ENCODE data around the gene MAN2A1. TPM values are rescaled to one million over a fixed set of nuclear protein-coding genes. Genes with fewer than 3 reads are reported as not detected.
A peak's percentile ranks its signal among the peaks of the same experiment; 100 is the strongest.

The MAN2A1 gene
- total RNA-seq, 1 donor from 2014 or later: 33.9 TPM

GRCh38 chr5:109849478-109850088, 159.9 kb downstream of the MAN2A1 start:
- Histone ChIP-seq H3K4me1 (no peaks in the 10 kb centered on the region), H3K4me3 (no peak overlapping the region), H3K27me3 (no peaks in the 10 kb centered on the region), H3K9me3 (no peaks in the 10 kb centered on the region), H3K36me3 (peaks cover 0 to 12% of the 10 kb centered on the region in 2 donors), H3K27ac (no peak overlapping the region)
- no peak for DNase-seq (ENCODE audit: extremely low spot score in 2 of 2)
- TF ChIP-seq POLR2AphosphoS5 (IDR thresholded peaks at IDR 0.05; ENCODE audit: insufficient read depth in 1 of 2, low read depth in 1 of 2) (no peak), POLR2A (IDR thresholded peaks at IDR 0.05) (no peak)
- TF ChIP-seq, protein P1, sequence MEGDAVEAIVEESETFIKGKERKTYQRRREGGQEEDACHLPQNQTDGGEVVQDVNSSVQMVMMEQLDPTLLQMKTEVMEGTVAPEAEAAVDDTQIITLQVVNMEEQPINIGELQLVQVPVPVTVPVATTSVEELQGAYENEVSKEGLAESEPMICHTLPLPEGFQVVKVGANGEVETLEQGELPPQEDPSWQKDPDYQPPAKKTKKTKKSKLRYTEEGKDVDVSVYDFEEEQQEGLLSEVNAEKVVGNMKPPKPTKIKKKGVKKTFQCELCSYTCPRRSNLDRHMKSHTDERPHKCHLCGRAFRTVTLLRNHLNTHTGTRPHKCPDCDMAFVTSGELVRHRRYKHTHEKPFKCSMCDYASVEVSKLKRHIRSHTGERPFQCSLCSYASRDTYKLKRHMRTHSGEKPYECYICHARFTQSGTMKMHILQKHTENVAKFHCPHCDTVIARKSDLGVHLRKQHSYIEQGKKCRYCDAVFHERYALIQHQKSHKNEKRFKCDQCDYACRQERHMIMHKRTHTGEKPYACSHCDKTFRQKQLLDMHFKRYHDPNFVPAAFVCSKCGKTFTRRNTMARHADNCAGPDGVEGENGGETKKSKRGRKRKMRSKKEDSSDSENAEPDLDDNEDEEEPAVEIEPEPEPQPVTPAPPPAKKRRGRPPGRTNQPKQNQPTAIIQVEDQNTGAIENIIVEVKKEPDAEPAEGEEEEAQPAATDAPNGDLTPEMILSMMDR (IDR thresholded peaks at IDR 0.05): no peak
- intact Hi-C loops (cut with DNase I): no loop called here

GRCh38 chr5:109852371-109853155, 162.8 kb downstream of the MAN2A1 start:
- peaks cover 0 to 34% of the 10 kb centered on the region in 2 donors for H3K36me3 ChIP-seq
- TF ChIP-seq POLR2AphosphoS5 (IDR thresholded peaks at IDR 0.05; ENCODE audit: insufficient read depth in 1 of 2, low read depth in 1 of 2): peak in 1 of 2 donors; percentile 13
- TF ChIP-seq POLR2A (IDR thresholded peaks at IDR 0.05): no peak
- TF ChIP-seq, protein P1 (IDR thresholded peaks at IDR 0.05): no peak

DNA sequence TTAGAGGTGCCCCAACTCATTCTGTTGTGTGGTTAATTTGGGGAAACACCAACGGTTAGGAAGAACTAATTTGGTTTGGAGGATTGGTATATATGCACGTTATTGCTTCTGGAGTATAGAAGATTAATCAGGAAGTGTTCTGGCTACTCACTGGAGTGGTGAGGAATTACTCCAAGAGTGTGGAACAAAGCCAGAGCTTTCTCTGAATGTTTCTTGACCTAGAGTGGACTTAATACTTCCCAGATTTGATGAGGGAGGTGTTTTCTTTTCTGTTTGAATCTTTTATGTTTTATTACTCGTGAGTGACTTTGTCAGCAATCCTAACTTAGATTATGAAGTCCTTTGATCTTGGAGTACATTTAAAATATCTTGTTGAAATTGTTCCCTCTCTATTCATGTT, 163.7 kb downstream of the MAN2A1 start:
- H3K4me1 ChIP-seq: no peaks in the 10 kb centered on the region
- intact Hi-C loops (cut with DNase I): no loop called here
- H3K9me3 ChIP-seq: no peaks in the 10 kb centered on the region
- DNase-seq (ENCODE audit: extremely low spot score in 2 of 2): no peak
- no peak for TF ChIP-seq POLR2A (IDR thresholded peaks at IDR 0.05)
- H3K27me3 ChIP-seq: no peaks in the 10 kb centered on the region
- H3K36me3 ChIP-seq: peaks cover 0 to 35% of the 10 kb centered on the region in 2 donors
- H3K4me3 ChIP-seq: no peak overlapping the region
- no peak overlapping the region for H3K27ac ChIP-seq

More at GRCh38 chr5:109852371-109853155, 162.8 kb downstream of the MAN2A1 start:
- Histone ChIP-seq H3K4me3 (no peak overlapping the region), H3K4me1 (no peaks in the 10 kb centered on the region), H3K27me3 (no peaks in the 10 kb centered on the region), H3K27ac (no peak overlapping the region), H3K9me3 (no peaks in the 10 kb centered on the region)
- DNase-seq (ENCODE audit: extremely low spot score in 2 of 2): no peak
- intact Hi-C loops (cut with DNase I): no loop called here

- peaks cover 0 to 27% of the 10 kb centered on the region in 2 donors for H3K36me3 ChIP-seq
- no peaks in the 10 kb centered on the region for H3K4me1 ChIP-seq
- no peak overlapping the region for H3K27ac ChIP-seq
- no peaks in the 10 kb centered on the region for H3K9me3 ChIP-seq
- no peak for TF ChIP-seq POLR2AphosphoS5 (IDR thresholded peaks at IDR 0.05; ENCODE audit: insufficient read depth in 1 of 2, low read depth in 1 of 2)
- H3K4me3 ChIP-seq: no peak overlapping the region
- no peak for DNase-seq (ENCODE audit: extremely low spot score in 2 of 2)
- intact Hi-C loops (cut with DNase I): no loop called here
- H3K27me3 ChIP-seq: no peaks in the 10 kb centered on the region
These were observed 165.3 kb downstream of the MAN2A1 start for GRCh38 chr5:109855056-109855455.

DNA sequence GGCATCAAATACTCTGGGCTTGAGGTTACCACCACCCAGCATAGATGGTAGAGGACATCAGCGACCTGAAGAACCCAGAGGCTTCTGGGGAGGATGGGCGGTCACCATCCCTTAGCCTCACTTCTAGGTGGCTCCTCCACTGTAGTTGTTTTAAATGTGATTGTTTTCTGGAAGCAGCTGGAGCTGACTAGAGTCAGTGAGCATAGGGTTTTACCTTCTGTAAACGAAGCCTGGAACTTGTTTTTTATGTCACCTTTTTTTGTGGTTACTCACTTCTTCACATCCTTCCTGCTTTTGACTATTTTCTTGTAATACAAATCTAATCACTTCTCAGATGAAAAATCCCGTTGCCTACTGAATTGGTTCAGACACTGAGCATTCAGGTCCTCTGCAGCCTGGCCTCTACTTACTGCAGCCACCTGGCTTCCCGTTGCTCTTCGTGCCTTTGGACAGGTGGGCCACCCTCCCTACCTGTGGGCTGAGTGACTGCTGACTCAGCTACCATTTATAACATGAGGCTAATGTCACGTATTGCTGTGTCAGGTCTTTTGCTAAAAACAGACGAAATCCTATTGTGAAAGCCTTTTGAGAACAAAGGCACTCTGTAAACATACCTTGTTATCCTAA, 167.8 kb downstream of the MAN2A1 start:
- no peak overlapping the region for H3K27ac ChIP-seq
- no peaks in the 10 kb centered on the region for H3K27me3 ChIP-seq
- no peak overlapping the region for H3K4me3 ChIP-seq
- no peaks in the 10 kb centered on the region for H3K9me3 ChIP-seq
- no peak for DNase-seq (ENCODE audit: extremely low spot score in 2 of 2)
- TF ChIP-seq POLR2A (IDR thresholded peaks at IDR 0.05) (no peak), POLR2AphosphoS5 (IDR thresholded peaks at IDR 0.05; ENCODE audit: insufficient read depth in 1 of 2, low read depth in 1 of 2) (no peak)
- TF ChIP-seq, protein P1 (IDR thresholded peaks at IDR 0.05): no peak
- intact Hi-C loops (cut with DNase I): no loop called here
- H3K4me1 ChIP-seq: no peaks in the 10 kb centered on the region
- H3K36me3 ChIP-seq: peaks cover 0 to 30% of the 10 kb centered on the region in 2 donors
